Measurements from ENCODE around the gene TEAD1. TPM values are rescaled to one million over a fixed set of nuclear protein-coding genes. Genes with fewer than 3 reads are reported as not detected.

Gene TEAD1
- total and polyA plus RNA-seq, 5 donors from 2014 or later, result 0.30 TPM; not detected in 4

DNA sequence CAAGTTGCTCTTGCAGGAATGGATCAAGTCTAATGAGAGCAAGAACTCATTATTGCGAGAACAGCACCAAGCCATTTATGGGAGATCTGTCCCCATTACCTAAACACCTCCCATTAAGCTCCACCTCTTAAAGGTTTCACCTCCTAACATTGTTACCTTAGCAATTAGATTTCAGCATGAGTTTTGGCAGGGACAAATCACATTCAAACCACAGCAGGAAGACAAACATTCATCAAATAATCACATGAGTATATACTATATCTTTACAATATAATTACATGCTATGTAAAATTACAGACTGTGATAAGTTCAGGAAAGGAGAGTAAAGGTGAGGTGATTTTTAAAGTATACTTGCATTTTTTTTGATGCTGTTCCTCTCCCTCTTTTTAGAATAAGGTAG, 6.6 kb upstream of the TEAD1 start:
- H3K4me3 Mint-ChIP-seq, result no peak overlapping the region
- peaks cover 27% of the 10 kb centered on the region for H3K27me3 ChIP-seq (ENCODE audit: control insufficient read depth, insufficient read depth, low read length)
- H3K4me1 ChIP-seq (ENCODE audit: control insufficient read depth, insufficient read depth, low read length, poor library complexity, severe bottlenecking), result no peaks in the 10 kb centered on the region
- H3K36me3 ChIP-seq (ENCODE audit: control insufficient read depth, insufficient read depth, low read length), result no peaks in the 10 kb centered on the region
- ATAC-seq (ENCODE audit: low read depth in 2 of 2), result no peak
- DNase-seq, result no peak
- peaks cover 55% of the 10 kb centered on the region for H3K27me3 Mint-ChIP-seq
- peaks cover 0 to 9% (median 2%) of the 10 kb centered on the region in 4 donors for H3K4me1 Mint-ChIP-seq
- peaks cover 1 to 9% (median 3%) of the 10 kb centered on the region in 7 donors for H3K9me3 Mint-ChIP-seq
- H3K27ac Mint-ChIP-seq, result no peak overlapping the region
- no peaks in the 10 kb centered on the region for H3K9me3 ChIP-seq (ENCODE audit: control insufficient read depth in 2 of 2, low read length in 2 of 2)
- H3K27ac ChIP-seq (ENCODE audit: insufficient read depth, low read length, poor library complexity, severe bottlenecking), result no peak overlapping the region
- no peaks in the 10 kb centered on the region for H3K36me3 Mint-ChIP-seq
- no peak overlapping the region for H3K4me3 ChIP-seq (ENCODE audit: low read depth, low read length)

DNA sequence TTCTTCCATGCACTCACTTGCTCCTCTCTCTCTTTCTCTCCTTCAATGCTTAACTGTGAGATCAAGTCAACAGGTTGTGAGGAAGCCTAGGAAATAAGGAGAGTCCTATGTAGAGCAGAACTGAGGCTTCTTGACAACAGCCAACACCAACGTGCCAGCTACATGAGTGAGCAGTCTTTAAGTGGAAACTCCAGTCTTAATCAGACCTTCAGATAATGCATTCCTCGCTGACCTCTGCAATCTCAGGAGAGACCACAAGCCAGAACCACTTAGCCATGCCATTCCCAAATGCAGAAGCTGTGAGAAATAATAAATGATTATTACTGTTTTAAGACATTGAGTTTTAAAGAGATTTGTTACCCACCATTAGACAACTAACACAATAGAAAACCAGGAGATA, 6.1 kb upstream of the TEAD1 start:
- H3K27ac Mint-ChIP-seq, result no peak overlapping the region
- no peak for DNase-seq
- Histone ChIP-seq H3K27me3 (ENCODE audit: control insufficient read depth, insufficient read depth, low read length) (peaks cover 29% of the 10 kb centered on the region), H3K36me3 (ENCODE audit: control insufficient read depth, insufficient read depth, low read length) (no peaks in the 10 kb centered on the region), H3K27ac (ENCODE audit: insufficient read depth, low read length, poor library complexity, severe bottlenecking) (no peak overlapping the region), H3K9me3 (ENCODE audit: control insufficient read depth in 2 of 2, low read length in 2 of 2) (no peaks in the 10 kb centered on the region), H3K4me1 (ENCODE audit: control insufficient read depth, insufficient read depth, low read length, poor library complexity, severe bottlenecking) (peaks cover 2% of the 10 kb centered on the region), H3K4me3 (ENCODE audit: low read depth, low read length) (no peak overlapping the region)
- no peak overlapping the region for H3K4me3 Mint-ChIP-seq
- H3K36me3 Mint-ChIP-seq, result no peaks in the 10 kb centered on the region
- peaks cover under 1 to 9% (median 3%) of the 10 kb centered on the region in 4 donors for H3K4me1 Mint-ChIP-seq
- H3K9me3 Mint-ChIP-seq, result peaks cover 1 to 9% (median 3%) of the 10 kb centered on the region in 7 donors
- no peak for ATAC-seq (ENCODE audit: low read depth in 2 of 2)
- peaks cover 58% of the 10 kb centered on the region for H3K27me3 Mint-ChIP-seq

DNA sequence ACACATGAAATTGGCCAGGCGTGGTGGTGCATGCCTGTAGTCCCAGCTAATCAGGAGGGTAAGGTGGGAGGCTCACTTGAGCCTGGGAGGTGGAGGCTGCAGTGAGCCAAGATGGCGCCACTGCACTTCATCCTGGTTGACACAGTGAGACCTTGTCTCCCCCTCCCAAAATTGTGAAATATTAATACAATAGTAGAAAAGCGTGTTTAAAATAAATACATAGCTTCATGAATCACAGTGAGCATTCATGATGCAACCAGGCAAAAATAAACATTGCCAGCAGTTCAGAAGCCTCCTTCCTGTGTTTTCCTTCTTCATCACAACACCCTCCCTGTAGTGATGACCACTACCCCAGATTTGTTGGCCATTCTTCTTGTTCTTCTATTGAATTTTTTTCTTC, 4.3 kb upstream of the TEAD1 start:
- Mint-ChIP-seq H3K9me3 (peaks cover 1 to 9% (median 3%) of the 10 kb centered on the region in 7 donors), H3K4me1 (peaks cover 5 to 15% (median 8%) of the 10 kb centered on the region in 4 donors), H3K27ac (no peak overlapping the region), H3K36me3 (no peaks in the 10 kb centered on the region), H3K4me3 (no peak overlapping the region), H3K27me3 (peaks cover 59% of the 10 kb centered on the region)
- no peak overlapping the region for H3K4me3 ChIP-seq (ENCODE audit: low read depth, low read length)
- no peak for ATAC-seq (ENCODE audit: low read depth in 2 of 2)
- H3K9me3 ChIP-seq (ENCODE audit: control insufficient read depth in 2 of 2, low read length in 2 of 2), result no peaks in the 10 kb centered on the region
- no peak for DNase-seq
- H3K4me1 ChIP-seq (ENCODE audit: control insufficient read depth, insufficient read depth, low read length, poor library complexity, severe bottlenecking), result peaks cover 10% of the 10 kb centered on the region
- no peak overlapping the region for H3K27ac ChIP-seq (ENCODE audit: insufficient read depth, low read length, poor library complexity, severe bottlenecking)
- no peaks in the 10 kb centered on the region for H3K36me3 ChIP-seq (ENCODE audit: control insufficient read depth, insufficient read depth, low read length)
- peaks cover 32% of the 10 kb centered on the region for H3K27me3 ChIP-seq (ENCODE audit: control insufficient read depth, insufficient read depth, low read length)

DNA sequence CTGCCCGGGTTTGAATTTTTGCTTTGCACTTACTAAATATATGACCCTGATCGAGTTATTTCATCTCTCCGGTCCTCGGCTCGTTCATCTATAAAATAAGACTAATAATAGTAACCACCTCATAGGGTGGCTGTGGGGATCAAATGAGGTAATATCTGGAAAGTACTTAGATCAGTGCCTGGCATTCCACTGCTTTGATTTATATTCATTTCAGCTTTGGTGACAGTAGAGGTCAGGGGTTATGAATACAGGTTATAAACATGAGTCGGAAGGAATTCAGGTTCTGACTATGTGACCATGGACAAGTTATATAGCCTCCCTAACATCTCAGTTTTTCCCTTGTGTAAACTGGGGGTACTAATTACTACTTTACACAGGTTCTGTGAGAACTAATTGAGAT, 2.9 kb upstream of the TEAD1 start:
- no peaks in the 10 kb centered on the region for H3K9me3 ChIP-seq (ENCODE audit: control insufficient read depth in 2 of 2, low read length in 2 of 2)
- no peaks in the 10 kb centered on the region for H3K36me3 ChIP-seq (ENCODE audit: control insufficient read depth, insufficient read depth, low read length)
- H3K9me3 Mint-ChIP-seq, result peaks cover 1 to 6% (median 3%) of the 10 kb centered on the region in 7 donors
- H3K27me3 ChIP-seq (ENCODE audit: control insufficient read depth, insufficient read depth, low read length), result peaks cover 41% of the 10 kb centered on the region
- no peak overlapping the region for H3K4me3 ChIP-seq (ENCODE audit: low read depth, low read length)
- H3K4me3 Mint-ChIP-seq, result peak overlapping the region in 2 of 4 donors; percentile 36 to 75
- no peak overlapping the region for H3K27ac ChIP-seq (ENCODE audit: insufficient read depth, low read length, poor library complexity, severe bottlenecking)
- H3K4me1 ChIP-seq (ENCODE audit: control insufficient read depth, insufficient read depth, low read length, poor library complexity, severe bottlenecking), result peaks cover 10% of the 10 kb centered on the region
- H3K4me1 Mint-ChIP-seq, result peaks cover 7 to 16% (median 13%) of the 10 kb centered on the region in 4 donors
- no peak overlapping the region for H3K27ac Mint-ChIP-seq
- no peaks in the 10 kb centered on the region for H3K36me3 Mint-ChIP-seq
- H3K27me3 Mint-ChIP-seq, result peaks cover 64% of the 10 kb centered on the region
- DNase-seq, result no peak
- ATAC-seq (ENCODE audit: low read depth in 2 of 2), result no peak

DNA sequence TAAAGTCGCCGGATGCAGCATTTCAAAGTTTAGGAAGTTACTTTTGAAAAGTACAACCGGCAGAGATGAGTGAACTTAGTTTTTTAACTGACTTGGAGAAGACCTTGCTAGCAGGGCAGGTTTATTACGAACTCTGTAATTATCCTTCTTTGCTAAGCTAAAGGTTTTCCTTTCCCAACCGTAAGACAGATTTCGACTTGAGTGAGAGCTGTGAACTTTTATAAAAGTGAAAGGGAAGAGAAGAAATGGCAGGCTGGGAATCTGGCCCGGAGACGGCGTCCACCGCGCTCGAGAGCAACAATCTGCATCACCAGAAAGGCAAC, 659 bp upstream of the TEAD1 start:
- no peak for ATAC-seq (ENCODE audit: low read depth in 2 of 2)
- peaks cover 10% of the 10 kb centered on the region for H3K4me1 ChIP-seq (ENCODE audit: control insufficient read depth, insufficient read depth, low read length, poor library complexity, severe bottlenecking)
- H3K4me3 Mint-ChIP-seq, result peak overlapping the region; percentile 67 to 90 (median 84)
- H3K4me3 ChIP-seq (ENCODE audit: low read depth, low read length), result peak overlapping the region; percentile 82
- H3K9me3 Mint-ChIP-seq, result peaks cover 0 to 5% (median under 1%) of the 10 kb centered on the region in 7 donors
- no peak overlapping the region for H3K27ac ChIP-seq (ENCODE audit: insufficient read depth, low read length, poor library complexity, severe bottlenecking)
- no peak overlapping the region for H3K27ac Mint-ChIP-seq
- H3K36me3 Mint-ChIP-seq, result no peaks in the 10 kb centered on the region
- DNase-seq, result no peak
- peaks cover 7 to 19% (median 13%) of the 10 kb centered on the region in 4 donors for H3K4me1 Mint-ChIP-seq
- H3K27me3 Mint-ChIP-seq, result peaks cover 74% of the 10 kb centered on the region
- H3K36me3 ChIP-seq (ENCODE audit: control insufficient read depth, insufficient read depth, low read length), result no peaks in the 10 kb centered on the region
- peaks cover 52% of the 10 kb centered on the region for H3K27me3 ChIP-seq (ENCODE audit: control insufficient read depth, insufficient read depth, low read length)
- H3K9me3 ChIP-seq (ENCODE audit: control insufficient read depth in 2 of 2, low read length in 2 of 2), result no peaks in the 10 kb centered on the region

DNA sequence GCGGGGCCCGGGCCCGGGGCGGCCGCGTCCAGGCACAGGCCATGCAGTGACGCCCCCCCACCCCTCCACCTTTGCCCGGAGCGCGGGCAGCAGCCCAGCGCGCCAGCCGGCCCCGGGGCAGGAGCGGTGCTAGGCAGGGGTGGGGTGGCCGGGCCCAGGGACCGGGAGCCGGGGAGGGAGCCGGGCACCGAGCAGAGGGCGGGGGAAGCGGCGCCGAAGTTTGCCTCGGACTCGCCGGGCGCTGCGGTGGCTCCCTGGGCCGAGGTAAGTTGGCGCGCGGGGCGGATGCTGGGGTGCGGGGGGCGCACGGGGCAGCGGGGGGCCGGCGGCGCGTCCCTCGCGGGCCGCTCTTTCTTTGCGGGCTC, 332 bp downstream of the TEAD1 start:
- Histone ChIP-seq H3K4me1 (ENCODE audit: control insufficient read depth, insufficient read depth, low read length, poor library complexity, severe bottlenecking) (peaks cover 10% of the 10 kb centered on the region), H3K27me3 (ENCODE audit: control insufficient read depth, insufficient read depth, low read length) (peaks cover 56% of the 10 kb centered on the region), H3K4me3 (ENCODE audit: low read depth, low read length) (no peak overlapping the region), H3K9me3 (ENCODE audit: control insufficient read depth in 2 of 2, low read length in 2 of 2) (no peaks in the 10 kb centered on the region), H3K36me3 (ENCODE audit: control insufficient read depth, insufficient read depth, low read length) (no peaks in the 10 kb centered on the region), H3K27ac (ENCODE audit: insufficient read depth, low read length, poor library complexity, severe bottlenecking) (no peak overlapping the region)
- Mint-ChIP-seq H3K9me3 (peaks cover 0 to 2% (median 0%) of the 10 kb centered on the region in 7 donors), H3K27me3 (peaks cover 74% of the 10 kb centered on the region), H3K4me3 (no peak overlapping the region), H3K36me3 (no peaks in the 10 kb centered on the region), H3K4me1 (peaks cover 7 to 19% (median 13%) of the 10 kb centered on the region in 4 donors), H3K27ac (no peak overlapping the region)
- peak in 1 of 3 donors; percentile 7 for DNase-seq
- no peak for ATAC-seq (ENCODE audit: low read depth in 2 of 2)

DNA sequence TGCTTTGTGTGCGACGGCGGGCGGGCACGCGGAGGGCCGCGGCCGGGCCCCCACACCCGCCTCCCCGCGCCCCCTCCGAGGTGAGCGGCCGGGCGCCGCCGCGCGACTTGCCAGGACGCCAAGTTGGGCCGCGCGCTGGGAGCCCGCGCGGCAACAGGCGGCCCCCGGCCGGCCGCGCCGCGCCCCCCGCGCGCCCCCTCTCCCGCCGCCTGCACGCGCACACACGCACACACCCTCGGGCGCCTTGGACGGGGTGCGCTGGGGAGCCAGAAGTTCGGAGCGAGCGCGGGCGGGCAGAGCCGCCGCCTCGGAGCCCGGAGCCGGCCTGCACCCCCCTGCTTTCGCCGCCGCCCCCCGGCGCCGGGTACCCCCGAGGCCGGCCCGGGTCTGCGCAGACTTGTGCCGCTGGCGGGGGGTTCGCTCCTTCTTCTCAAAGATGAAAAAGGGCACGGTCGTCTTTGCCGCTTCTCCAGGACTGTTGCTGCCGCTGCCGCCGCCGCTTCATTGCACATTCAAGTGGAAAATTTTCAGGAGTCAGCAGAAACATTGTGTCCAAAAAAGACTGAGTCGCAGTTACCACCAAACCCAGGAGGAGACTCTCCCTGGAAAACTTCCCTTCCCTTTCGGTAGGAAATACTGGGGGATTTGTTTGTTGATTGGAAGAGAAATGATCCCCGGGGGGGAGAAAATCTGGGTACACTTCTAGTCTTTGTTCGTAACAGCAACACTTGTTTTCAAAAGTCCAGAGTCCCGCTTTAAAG, 895 bp downstream of the TEAD1 start:
- Histone ChIP-seq H3K4me1 (ENCODE audit: control insufficient read depth, insufficient read depth, low read length, poor library complexity, severe bottlenecking) (peaks cover 10% of the 10 kb centered on the region), H3K4me3 (ENCODE audit: low read depth, low read length) (no peak overlapping the region), H3K9me3 (ENCODE audit: control insufficient read depth in 2 of 2, low read length in 2 of 2) (no peaks in the 10 kb centered on the region), H3K27me3 (ENCODE audit: control insufficient read depth, insufficient read depth, low read length) (peaks cover 59% of the 10 kb centered on the region), H3K27ac (ENCODE audit: insufficient read depth, low read length, poor library complexity, severe bottlenecking) (no peak overlapping the region), H3K36me3 (ENCODE audit: control insufficient read depth, insufficient read depth, low read length) (no peaks in the 10 kb centered on the region)
- peaks cover 8 to 19% (median 14%) of the 10 kb centered on the region in 4 donors for H3K4me1 Mint-ChIP-seq
- peak overlapping the region in 1 of 3 donors; percentile 32 for H3K27ac Mint-ChIP-seq
- H3K4me3 Mint-ChIP-seq, result peak overlapping the region; percentile 74 to 93 (median 80)
- ATAC-seq (ENCODE audit: low read depth in 2 of 2) (no peak), DNase-seq (peak in 1 of 3 donors; percentile 2)
- no peaks in the 10 kb centered on the region for H3K36me3 Mint-ChIP-seq
- peaks cover 74% of the 10 kb centered on the region for H3K27me3 Mint-ChIP-seq
- H3K9me3 Mint-ChIP-seq, result peaks cover 0 to 2% (median 0%) of the 10 kb centered on the region in 7 donors
